Thoracic aorta (tissue), 2 donors: Measurements from ENCODE around the gene UTS2. TPM values are rescaled to one million over a fixed set of nuclear protein-coding genes. Genes with fewer than 3 reads are reported as not detected.

Source experiments
- ATAC-seq: fragments of 150-250 bp; one replicate; pipeline ENCODE4 v1.8.0; 2017; ENCODE audit warnings: low read depth; ENCODE audit not compliant: insufficient number of reproducible peaks, low FRiP score
- DNase-seq: peaks from one replicate; pipeline ENCODE4 v3.0.0-alpha.2; 2020; ENCODE audit warnings: low spot score
- H3K27ac ChIP-seq, 2 donors: fragments of 200-600 bp; sonication (generic); 1 replicate in 1 of 2; 2 replicates in 1 of 2; pipeline ENCODE4 v1.5.1; 2016; ENCODE audit warnings: mild to moderate bottlenecking in 2 of 2, moderate library complexity in 2 of 2
- H3K27me3 ChIP-seq: fragments of 200-600 bp; sonication (generic); replicated peaks from 2 replicates; pipeline ENCODE4 v1.6.0; 2016; ENCODE audit warnings: mild to moderate bottlenecking; ENCODE audit not compliant: insufficient read depth
- H3K36me3 ChIP-seq: fragments of 200-600 bp; sonication (generic); one replicate; pipeline ENCODE4 v1.5.1; 2016
- H3K4me1 ChIP-seq, 2 donors: fragments of 200-600 bp; sonication (generic); 1 replicate in 1 of 2; 2 replicates in 1 of 2; pipeline versions ENCODE4 v1.5.1 to v1.6.0; 2016; ENCODE audit warnings: low read depth in 2 of 2, mild to moderate bottlenecking in 1 of 2; ENCODE audit not compliant: control insufficient read depth in 1 of 2
- H3K4me3 ChIP-seq: fragments of 200-600 bp; sonication (generic); 2 replicates; pipeline ENCODE4 v1.5.1; 2016; ENCODE audit warnings: mild to moderate bottlenecking
- H3K9me3 ChIP-seq: fragments of 200-600 bp; sonication (generic); 2 replicates; pipeline ENCODE4 v1.5.1; 2016
- total RNA-seq, 2 donors: library from RNA; depleted of rRNA; stranded (reverse); fragments of >200 nt; gene quantifications; one replicate each; pipeline versions ENCODE4 v1.1.0 to v1.2.3, GENCODE V29; 2016
- TF ChIP-seq, protein P1 (sequence below): fragments of 200-600 bp; sonication (generic); IDR thresholded peaks from one replicate; pipeline ENCODE4 v1.5.1; 2019; ENCODE audit warnings: antibody characterized with exemption

Gene UTS2
- total RNA-seq, 2 donors from 2014 or later: not detected

DNA sequence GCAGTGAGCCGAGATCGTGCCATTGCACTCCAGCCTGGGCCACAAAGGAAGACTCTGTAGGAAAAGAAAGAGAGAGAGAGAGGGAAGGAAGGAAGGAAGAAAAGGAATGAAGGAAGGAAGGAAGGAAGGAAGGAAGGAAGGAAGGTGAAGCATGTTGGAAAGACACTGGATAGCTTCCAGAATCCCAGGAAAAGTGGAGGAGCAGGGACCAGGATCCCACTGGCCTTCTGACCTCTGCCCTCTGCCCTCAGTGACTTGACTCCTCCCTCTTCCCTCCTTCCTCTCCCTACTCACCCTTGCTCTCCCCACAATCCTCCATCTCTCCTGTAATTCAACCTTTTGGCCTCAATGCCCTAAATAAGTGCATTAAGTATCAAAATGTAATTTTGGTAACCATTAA lies 4.1 kb upstream of the UTS2 start:
- Histone ChIP-seq H3K27me3 (no peaks in the 10 kb centered on the region), H3K9me3 (no peaks in the 10 kb centered on the region), H3K27ac (no peak overlapping the region), H3K4me3 (no peak overlapping the region), H3K36me3 (no peaks in the 10 kb centered on the region), H3K4me1 (no peaks in the 10 kb centered on the region)
- TF ChIP-seq, protein P1, sequence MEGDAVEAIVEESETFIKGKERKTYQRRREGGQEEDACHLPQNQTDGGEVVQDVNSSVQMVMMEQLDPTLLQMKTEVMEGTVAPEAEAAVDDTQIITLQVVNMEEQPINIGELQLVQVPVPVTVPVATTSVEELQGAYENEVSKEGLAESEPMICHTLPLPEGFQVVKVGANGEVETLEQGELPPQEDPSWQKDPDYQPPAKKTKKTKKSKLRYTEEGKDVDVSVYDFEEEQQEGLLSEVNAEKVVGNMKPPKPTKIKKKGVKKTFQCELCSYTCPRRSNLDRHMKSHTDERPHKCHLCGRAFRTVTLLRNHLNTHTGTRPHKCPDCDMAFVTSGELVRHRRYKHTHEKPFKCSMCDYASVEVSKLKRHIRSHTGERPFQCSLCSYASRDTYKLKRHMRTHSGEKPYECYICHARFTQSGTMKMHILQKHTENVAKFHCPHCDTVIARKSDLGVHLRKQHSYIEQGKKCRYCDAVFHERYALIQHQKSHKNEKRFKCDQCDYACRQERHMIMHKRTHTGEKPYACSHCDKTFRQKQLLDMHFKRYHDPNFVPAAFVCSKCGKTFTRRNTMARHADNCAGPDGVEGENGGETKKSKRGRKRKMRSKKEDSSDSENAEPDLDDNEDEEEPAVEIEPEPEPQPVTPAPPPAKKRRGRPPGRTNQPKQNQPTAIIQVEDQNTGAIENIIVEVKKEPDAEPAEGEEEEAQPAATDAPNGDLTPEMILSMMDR: no peak
- no peak for DNase-seq
- ATAC-seq: no peak

DNA sequence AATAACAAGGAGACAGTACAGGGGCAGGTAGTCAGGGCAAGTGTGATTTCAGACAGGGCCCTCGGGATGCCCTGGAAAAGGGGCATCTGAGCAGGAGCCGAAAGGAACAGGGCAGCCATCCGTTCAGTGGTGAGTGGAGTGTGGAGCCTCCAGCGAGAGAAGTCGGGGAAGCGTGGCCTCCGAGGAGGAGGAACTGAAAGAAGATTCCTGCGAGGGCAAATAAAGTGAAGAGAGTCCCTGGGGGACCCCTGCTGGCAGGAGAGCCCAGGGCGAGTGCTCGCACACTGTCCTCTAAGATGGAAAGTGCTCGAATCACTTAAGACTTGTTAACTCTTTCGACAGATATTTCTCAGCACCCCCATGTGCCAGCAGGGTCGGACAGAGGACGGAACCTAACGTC lies 3.5 kb upstream of the UTS2 start:
- H3K4me3 ChIP-seq: no peak overlapping the region
- TF ChIP-seq, protein P1: no peak
- no peak for DNase-seq
- H3K27me3 ChIP-seq: no peaks in the 10 kb centered on the region
- ATAC-seq: no peak
- no peaks in the 10 kb centered on the region for H3K9me3 ChIP-seq
- H3K4me1 ChIP-seq: no peaks in the 10 kb centered on the region
- H3K27ac ChIP-seq: no peak overlapping the region
- H3K36me3 ChIP-seq: no peaks in the 10 kb centered on the region

- no peak for ATAC-seq
- DNase-seq: no peak
- TF ChIP-seq, protein P1: no peak
- no peaks in the 10 kb centered on the region for H3K9me3 ChIP-seq
- H3K4me1 ChIP-seq: no peaks in the 10 kb centered on the region
- H3K27ac ChIP-seq: no peak overlapping the region
- H3K36me3 ChIP-seq: no peaks in the 10 kb centered on the region
- H3K4me3 ChIP-seq: no peak overlapping the region
- H3K27me3 ChIP-seq: no peaks in the 10 kb centered on the region
Measured at GRCh38 chr1:7853684-7854026, 790 bp upstream of the UTS2 start.

DNA sequence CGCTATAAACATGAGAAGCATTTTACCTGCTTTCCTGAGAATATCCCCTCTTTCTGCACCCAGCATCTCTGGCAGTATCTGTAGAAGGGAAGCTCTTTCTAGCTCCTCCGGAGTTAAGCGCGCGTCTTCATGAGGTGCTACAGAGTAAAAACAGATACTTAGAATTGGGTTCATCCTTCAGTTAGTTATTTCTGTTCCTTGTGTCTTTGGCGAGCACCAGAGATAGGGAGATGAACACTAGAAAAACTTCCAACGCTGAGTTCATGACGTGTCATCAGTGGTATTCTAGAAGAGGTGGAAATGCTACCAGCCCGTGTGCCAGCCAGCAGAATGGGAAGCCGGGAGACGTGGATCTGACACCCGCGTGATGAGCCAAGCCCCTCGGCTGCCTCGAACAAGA lies 2.1 kb downstream of the UTS2 start:
- H3K9me3 ChIP-seq: no peaks in the 10 kb centered on the region
- H3K36me3 ChIP-seq: no peaks in the 10 kb centered on the region
- no peak overlapping the region for H3K4me3 ChIP-seq
- ATAC-seq (no peak), DNase-seq (no peak)
- TF ChIP-seq, protein P1: no peak
- H3K27ac ChIP-seq: no peak overlapping the region
- H3K4me1 ChIP-seq: no peaks in the 10 kb centered on the region
- H3K27me3 ChIP-seq: no peaks in the 10 kb centered on the region

DNA sequence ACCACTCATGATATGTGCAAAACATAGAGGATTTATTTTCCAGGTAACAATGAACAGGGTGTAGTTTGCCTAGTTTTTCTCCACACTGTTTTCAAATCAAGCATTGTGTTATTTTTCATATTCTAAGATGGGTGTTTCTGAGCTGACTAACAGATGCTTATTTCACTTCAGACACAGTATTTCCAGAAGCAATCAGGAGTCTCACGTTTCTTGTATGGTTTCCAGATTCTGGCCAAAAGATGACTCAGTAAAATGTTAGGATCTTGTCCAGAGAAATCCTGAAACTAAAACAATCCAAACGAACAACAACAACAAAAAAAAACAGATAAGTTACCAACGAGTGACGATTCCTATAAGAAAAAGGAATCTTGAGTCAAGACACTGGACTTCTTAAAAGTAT lies 5.3 kb downstream of the UTS2 start:
- H3K27ac ChIP-seq: no peak overlapping the region
- peaks cover 13% of the 10 kb centered on the region for H3K36me3 ChIP-seq
- H3K9me3 ChIP-seq: no peaks in the 10 kb centered on the region
- no peak for DNase-seq
- H3K27me3 ChIP-seq: no peaks in the 10 kb centered on the region
- no peak overlapping the region for H3K4me3 ChIP-seq
- H3K4me1 ChIP-seq: no peaks in the 10 kb centered on the region
- TF ChIP-seq, protein P1: no peak
- no peak for ATAC-seq
